ENCODE data around the gene FABP7.

GRCh38 chr6:122817766-122818165 is 38.2 kb downstream of the FABP7 start:
- TF ChIP-seq CTCF (conservative IDR thresholded peaks at IDR 0.05; ENCODE audit: low read length) (no peak), EZH2phosphoT487 (IDR thresholded peaks at IDR 0.05; ENCODE audit: borderline replicate concordance, low read depth, low read length) (no peak)

Measured in OCI-LY7 (cell line).